Natural killer cell treated with Interleukin-12 subunit alpha and Interleukin-12 subunit beta and Interleukin-15 and Interleukin-18, amount 100 ng/mL, for 72 hours (primary cell): Measurements from ENCODE around the gene RNASEL. TPM values are rescaled to one million over a fixed set of nuclear protein-coding genes. Genes with fewer than 3 reads are reported as not detected.
"Not testable (repeated sequence)": the region's sequence is repeated elsewhere in the genome, so short reads cannot be mapped to it uniquely, and the experiment has no call there.

ENCODE experiments used
- ATAC-seq, 2 donors: fragments of 150-1000 bp; cut with Tn5 transposase in 1 of 2; sonication (Bioruptor Pico), chemical (Tn5 transposase) in 1 of 2; 2 replicates each; pipeline ENCODE4 v1.10.0; 2021
- DNase-seq: peaks from one replicate; pipeline ENCODE4 v3.0.0; 2022; ENCODE audit warnings: low spot score
- H3K27ac Mint-ChIP-seq, 2 donors: 1 replicate in 1 of 2; 2 replicates in 1 of 2; pipeline ENCODE4 v1.8.0; 2022; ENCODE audit warnings: mixed read lengths in 2 of 2, mild to moderate bottlenecking in 1 of 2, moderate library complexity in 1 of 2
- H3K27me3 Mint-ChIP-seq, 2 donors: 1 replicate in 1 of 2; 2 replicates in 1 of 2; pipeline ENCODE4 v1.8.0; 2022; ENCODE audit warnings: mixed read lengths in 2 of 2
- H3K36me3 Mint-ChIP-seq: one replicate; pipeline ENCODE4 v1.8.0; 2022; ENCODE audit warnings: mixed read lengths
- H3K4me1 Mint-ChIP-seq, 2 donors: 1 replicate in 1 of 2; 2 replicates in 1 of 2; pipeline ENCODE4 v1.8.0; 2022; ENCODE audit warnings: low read depth in 2 of 2, mixed read lengths in 2 of 2, mild to moderate bottlenecking in 1 of 2
- H3K4me3 Mint-ChIP-seq: one replicate; pipeline ENCODE4 v1.8.0; 2022; ENCODE audit warnings: mixed read lengths
- H3K9me3 Mint-ChIP-seq: 2 replicates; pipeline ENCODE4 v1.8.0; 2022; ENCODE audit warnings: mixed read lengths
- total RNA-seq, 2 donors: library from RNA; stranded (reverse); gene quantifications; one replicate each; pipeline ENCODE4 v1.2.3, GENCODE V29; 2022

RNASEL gene, protein sequence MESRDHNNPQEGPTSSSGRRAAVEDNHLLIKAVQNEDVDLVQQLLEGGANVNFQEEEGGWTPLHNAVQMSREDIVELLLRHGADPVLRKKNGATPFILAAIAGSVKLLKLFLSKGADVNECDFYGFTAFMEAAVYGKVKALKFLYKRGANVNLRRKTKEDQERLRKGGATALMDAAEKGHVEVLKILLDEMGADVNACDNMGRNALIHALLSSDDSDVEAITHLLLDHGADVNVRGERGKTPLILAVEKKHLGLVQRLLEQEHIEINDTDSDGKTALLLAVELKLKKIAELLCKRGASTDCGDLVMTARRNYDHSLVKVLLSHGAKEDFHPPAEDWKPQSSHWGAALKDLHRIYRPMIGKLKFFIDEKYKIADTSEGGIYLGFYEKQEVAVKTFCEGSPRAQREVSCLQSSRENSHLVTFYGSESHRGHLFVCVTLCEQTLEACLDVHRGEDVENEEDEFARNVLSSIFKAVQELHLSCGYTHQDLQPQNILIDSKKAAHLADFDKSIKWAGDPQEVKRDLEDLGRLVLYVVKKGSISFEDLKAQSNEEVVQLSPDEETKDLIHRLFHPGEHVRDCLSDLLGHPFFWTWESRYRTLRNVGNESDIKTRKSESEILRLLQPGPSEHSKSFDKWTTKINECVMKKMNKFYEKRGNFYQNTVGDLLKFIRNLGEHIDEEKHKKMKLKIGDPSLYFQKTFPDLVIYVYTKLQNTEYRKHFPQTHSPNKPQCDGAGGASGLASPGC
- 1 to 10 TPM; 3.0 to 5.1 TPM for total RNA-seq

GRCh38 chr1:182588500-182589396, at the start of gene RNASEL:
Gene RNASEL, minus strand, starts transcription at chr1:182589256. Its CDS starts 2,450 bp downstream, at chr1:182586806.
- peak within 1 kb of the TSS; percentile 95 to 100 for H3K27ac Mint-ChIP-seq
- H3K9me3 Mint-ChIP-seq: no peaks in the 10 kb centered on the region
- DNase-seq: no peak
- no peaks in the 10 kb centered on the region for H3K36me3 Mint-ChIP-seq
- ATAC-seq: peak; percentile 90 to 93
- peak within 1 kb of the TSS; percentile 90 for H3K4me3 Mint-ChIP-seq
- H3K4me1 Mint-ChIP-seq: peaks cover 41 to 51% of the 10 kb centered on the region in 2 donors
- peaks cover 0 to 11% of the 10 kb centered on the region in 2 donors for H3K27me3 Mint-ChIP-seq

DNA sequence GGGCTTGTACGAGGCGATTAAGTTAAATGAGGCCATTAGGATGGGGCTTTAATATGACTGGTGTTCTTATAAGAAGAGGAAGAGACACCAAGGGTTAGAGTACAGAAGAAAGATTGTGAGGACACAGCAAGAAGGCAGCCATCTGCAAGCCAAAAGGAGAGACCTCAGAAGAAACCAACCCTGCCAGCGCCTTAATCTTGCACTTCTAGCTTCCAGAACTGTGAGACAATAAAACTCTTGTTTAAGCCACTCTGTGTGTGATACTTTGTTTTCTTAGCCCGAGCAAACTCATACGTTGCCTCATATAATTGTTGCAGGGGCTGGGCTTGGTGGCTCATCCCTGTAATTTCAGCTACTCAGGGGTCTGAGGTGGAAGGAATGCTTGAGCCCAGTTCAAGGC, 48.7 kb upstream of the RNASEL start:
- no peak overlapping the region for H3K4me3 Mint-ChIP-seq
- no peak overlapping the region for H3K27ac Mint-ChIP-seq
- DNase-seq (no peak), ATAC-seq (no peak)
- H3K9me3 Mint-ChIP-seq: no peaks in the 10 kb centered on the region
- no peaks in the 10 kb centered on the region for H3K36me3 Mint-ChIP-seq
- peaks cover 15 to 25% of the 10 kb centered on the region in 2 donors for H3K27me3 Mint-ChIP-seq
- peaks cover 5% of the 10 kb centered on the region in 2 donors for H3K4me1 Mint-ChIP-seq

DNA sequence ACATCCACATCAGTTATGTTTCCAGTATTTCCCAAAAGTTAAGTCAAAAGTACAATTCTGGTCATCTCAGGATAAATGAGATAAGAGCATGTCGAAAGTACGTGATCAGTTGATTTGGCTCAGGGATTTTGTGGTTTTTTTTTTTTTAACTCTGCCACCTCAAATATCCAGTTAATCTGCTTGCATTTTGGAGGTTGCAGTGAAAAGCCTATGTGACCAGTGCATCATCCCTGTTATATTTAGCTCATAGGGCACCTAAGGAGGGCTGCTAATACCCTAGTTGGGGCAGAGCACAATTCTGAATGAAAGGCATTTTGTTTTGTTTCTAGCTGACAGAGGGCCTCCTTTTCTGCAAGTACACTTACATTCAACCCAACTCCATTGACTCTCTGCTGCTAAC, 46.8 kb upstream of the RNASEL start:
- ATAC-seq (no peak), DNase-seq (no peak)
- H3K36me3 Mint-ChIP-seq: no peaks in the 10 kb centered on the region
- H3K4me3 Mint-ChIP-seq: no peak overlapping the region
- no peaks in the 10 kb centered on the region for H3K9me3 Mint-ChIP-seq
- peaks cover 16 to 25% of the 10 kb centered on the region in 2 donors for H3K27me3 Mint-ChIP-seq
- H3K4me1 Mint-ChIP-seq: peaks cover 16 to 18% of the 10 kb centered on the region in 2 donors
- H3K27ac Mint-ChIP-seq: peak overlapping the region in 1 of 2 donors; percentile 23

- no peak for DNase-seq
- H3K4me1 Mint-ChIP-seq: peaks cover 30 to 32% of the 10 kb centered on the region in 2 donors
- no peak overlapping the region for H3K4me3 Mint-ChIP-seq
- H3K27ac Mint-ChIP-seq: peak overlapping the region in 1 of 2 donors; percentile 53
- peaks cover 16 to 25% of the 10 kb centered on the region in 2 donors for H3K27me3 Mint-ChIP-seq
- no peaks in the 10 kb centered on the region for H3K36me3 Mint-ChIP-seq
- no peak for ATAC-seq
- no peaks in the 10 kb centered on the region for H3K9me3 Mint-ChIP-seq
These were observed 45.4 kb upstream of the RNASEL start for GRCh38 chr1:182634306-182635072.

- no peaks in the 10 kb centered on the region for H3K36me3 Mint-ChIP-seq
- no peaks in the 10 kb centered on the region for H3K9me3 Mint-ChIP-seq
- ATAC-seq (no peak), DNase-seq (no peak)
- peak overlapping the region in 1 of 2 donors; percentile 53 for H3K27ac Mint-ChIP-seq
- H3K27me3 Mint-ChIP-seq: peaks cover 16 to 25% of the 10 kb centered on the region in 2 donors
- H3K4me3 Mint-ChIP-seq: no peak overlapping the region
- H3K4me1 Mint-ChIP-seq: peaks cover 37 to 39% of the 10 kb centered on the region in 2 donors
These were observed 44.7 kb upstream of the RNASEL start for GRCh38 chr1:182633657-182634281.

DNA sequence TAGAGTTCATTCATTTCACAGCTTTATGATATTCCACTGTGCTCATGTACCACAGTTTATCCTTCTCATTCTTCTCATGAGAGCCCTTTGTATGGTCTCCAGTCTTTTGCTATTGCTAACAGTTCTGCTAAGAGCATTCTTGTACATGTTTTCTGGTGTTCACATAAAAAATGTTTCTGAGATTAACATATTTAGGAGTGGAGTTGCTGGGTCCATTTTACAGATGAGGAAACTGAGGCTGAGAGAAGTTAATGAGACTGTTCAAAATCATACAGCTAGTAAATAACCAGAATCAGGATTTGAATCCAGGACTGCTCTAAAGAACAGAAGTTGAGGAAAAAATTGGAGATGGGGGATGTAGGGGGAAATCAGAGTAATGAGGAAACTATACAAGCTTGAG, 44.0 kb upstream of the RNASEL start:
- peaks cover 16 to 25% of the 10 kb centered on the region in 2 donors for H3K27me3 Mint-ChIP-seq
- DNase-seq (no peak), ATAC-seq (no peak)
- peak overlapping the region; percentile 19 to 53 for H3K27ac Mint-ChIP-seq
- no peaks in the 10 kb centered on the region for H3K9me3 Mint-ChIP-seq
- no peak overlapping the region for H3K4me3 Mint-ChIP-seq
- peaks cover 41 to 42% of the 10 kb centered on the region in 2 donors for H3K4me1 Mint-ChIP-seq
- no peaks in the 10 kb centered on the region for H3K36me3 Mint-ChIP-seq

DNA sequence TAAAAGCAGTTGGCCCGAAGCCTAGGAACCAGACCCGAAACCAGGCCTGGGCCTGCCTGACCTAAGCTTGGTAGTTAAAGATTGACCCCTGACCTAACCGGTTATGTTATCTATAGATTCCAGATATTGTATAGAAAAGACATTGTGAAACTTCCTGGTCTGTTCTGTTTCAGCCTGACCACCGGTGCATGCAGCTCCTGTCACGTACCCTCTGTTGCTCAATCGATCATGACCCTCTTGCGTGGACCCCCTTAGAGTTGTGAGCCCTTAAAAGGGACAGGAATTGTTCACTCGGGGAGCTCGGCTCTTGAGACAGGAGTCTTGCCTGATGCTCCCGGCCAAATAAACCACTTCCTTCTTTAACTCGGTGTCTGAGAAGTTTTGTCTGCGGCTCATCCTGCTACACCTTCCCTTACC, 43.4 kb upstream of the RNASEL start:
- Mint-ChIP-seq H3K4me3 (peak overlapping the region; percentile 38), H3K27ac (peak overlapping the region; percentile 19 to 71), H3K27me3 (peaks cover 14 to 20% of the 10 kb centered on the region in 2 donors), H3K4me1 (peaks cover 42 to 44% of the 10 kb centered on the region in 2 donors)
- not testable (repeated sequence) for ATAC-seq, H3K9me3 Mint-ChIP-seq, DNase-seq, H3K36me3 Mint-ChIP-seq

DNA sequence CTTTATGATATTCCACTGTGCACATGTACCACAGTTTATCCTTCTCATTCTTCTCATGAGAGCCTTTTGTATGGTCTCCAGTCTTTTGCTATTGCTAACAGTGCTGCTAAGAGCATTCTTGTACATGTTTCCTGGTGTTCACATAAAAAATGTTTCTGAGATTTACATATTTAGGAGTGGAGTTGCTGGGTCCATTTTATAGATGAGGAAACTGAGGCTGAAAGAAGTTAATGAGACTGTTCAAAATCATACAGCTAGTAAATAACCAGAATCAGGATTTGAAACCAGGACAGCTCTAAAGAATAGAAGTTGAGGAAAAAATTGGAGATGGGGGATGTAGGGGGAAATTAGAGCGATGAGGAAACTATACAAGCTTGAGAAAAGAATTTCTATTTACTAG, 42.9 kb upstream of the RNASEL start:
- Mint-ChIP-seq H3K9me3 (no peaks in the 10 kb centered on the region), H3K4me3 (no peak overlapping the region)
- no peak for DNase-seq

DNA sequence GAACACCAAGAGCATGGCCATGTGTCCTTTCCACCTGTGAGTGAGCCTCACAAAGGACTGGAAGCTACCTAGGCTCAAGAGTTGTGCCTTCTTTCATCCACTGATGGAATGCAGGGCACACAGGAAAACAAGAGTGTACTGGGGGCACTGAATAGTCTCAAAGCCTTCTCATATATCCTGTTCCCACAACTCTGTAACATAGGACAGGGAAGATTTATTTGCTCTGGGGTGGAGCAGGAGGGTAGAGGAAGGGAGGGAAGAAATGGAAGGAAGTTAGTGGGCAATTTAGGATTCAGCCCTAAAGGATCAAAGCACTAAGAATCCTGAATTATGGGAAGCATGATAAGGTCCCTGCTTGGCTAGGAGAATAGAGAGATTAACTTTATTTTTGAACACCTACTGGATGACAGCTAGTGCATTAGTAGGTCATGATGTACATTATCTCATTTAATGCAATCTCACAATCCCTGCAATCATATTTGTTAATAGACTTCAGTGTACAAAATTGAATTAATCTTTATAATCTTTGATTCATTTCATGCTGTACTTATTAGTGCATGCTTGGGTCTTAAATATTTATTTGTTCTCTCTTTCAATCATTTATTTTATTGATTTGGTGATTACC, 42.1 kb upstream of the RNASEL start:
- no peak for ATAC-seq
- Mint-ChIP-seq H3K4me1 (peaks cover 52 to 54% of the 10 kb centered on the region in 2 donors), H3K27me3 (peaks cover 18 to 23% of the 10 kb centered on the region in 2 donors)

More for the DNA sequence above, 42.9 kb upstream of the RNASEL start:
- Mint-ChIP-seq H3K27me3 (peaks cover 13 to 21% of the 10 kb centered on the region in 2 donors), H3K27ac (peak overlapping the region in 1 of 2 donors; percentile 71), H3K36me3 (no peaks in the 10 kb centered on the region), H3K4me1 (peaks cover 44 to 47% of the 10 kb centered on the region in 2 donors)
- no peak for ATAC-seq

DNA sequence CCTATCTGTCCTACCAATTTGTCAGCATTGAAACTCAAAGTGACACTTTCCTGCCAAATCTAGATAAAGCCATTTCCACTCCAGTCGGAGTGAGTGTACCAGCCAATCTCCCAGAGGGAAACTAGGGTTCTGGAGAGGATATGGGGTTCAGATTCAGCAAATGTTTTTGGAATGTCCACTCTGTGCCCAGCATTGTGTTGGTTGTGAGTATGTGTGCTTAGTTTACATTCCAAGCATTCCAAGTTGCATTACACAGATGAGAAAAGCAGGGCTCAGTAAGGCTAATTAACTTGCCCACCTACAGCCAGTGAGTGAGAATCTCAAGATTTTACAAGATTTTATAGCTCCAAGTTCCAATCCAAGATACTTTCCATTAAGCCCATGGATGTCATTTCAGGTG, 41.5 kb upstream of the RNASEL start:
- H3K36me3 Mint-ChIP-seq: no peaks in the 10 kb centered on the region
- ATAC-seq (no peak), DNase-seq (no peak)
- H3K4me3 Mint-ChIP-seq: peak overlapping the region; percentile 76
- peak overlapping the region; percentile 77 to 82 for H3K27ac Mint-ChIP-seq
- H3K9me3 Mint-ChIP-seq: no peaks in the 10 kb centered on the region
- peaks cover 13 to 18% of the 10 kb centered on the region in 2 donors for H3K27me3 Mint-ChIP-seq
- peaks cover 54 to 55% of the 10 kb centered on the region in 2 donors for H3K4me1 Mint-ChIP-seq

More for the DNA sequence above, 42.1 kb upstream of the RNASEL start:
- peak overlapping the region; percentile 77 to 82 for H3K27ac Mint-ChIP-seq
- no peaks in the 10 kb centered on the region for H3K9me3 Mint-ChIP-seq
- H3K36me3 Mint-ChIP-seq: no peaks in the 10 kb centered on the region
- peak overlapping the region; percentile 76 for H3K4me3 Mint-ChIP-seq
- DNase-seq: no peak

DNA sequence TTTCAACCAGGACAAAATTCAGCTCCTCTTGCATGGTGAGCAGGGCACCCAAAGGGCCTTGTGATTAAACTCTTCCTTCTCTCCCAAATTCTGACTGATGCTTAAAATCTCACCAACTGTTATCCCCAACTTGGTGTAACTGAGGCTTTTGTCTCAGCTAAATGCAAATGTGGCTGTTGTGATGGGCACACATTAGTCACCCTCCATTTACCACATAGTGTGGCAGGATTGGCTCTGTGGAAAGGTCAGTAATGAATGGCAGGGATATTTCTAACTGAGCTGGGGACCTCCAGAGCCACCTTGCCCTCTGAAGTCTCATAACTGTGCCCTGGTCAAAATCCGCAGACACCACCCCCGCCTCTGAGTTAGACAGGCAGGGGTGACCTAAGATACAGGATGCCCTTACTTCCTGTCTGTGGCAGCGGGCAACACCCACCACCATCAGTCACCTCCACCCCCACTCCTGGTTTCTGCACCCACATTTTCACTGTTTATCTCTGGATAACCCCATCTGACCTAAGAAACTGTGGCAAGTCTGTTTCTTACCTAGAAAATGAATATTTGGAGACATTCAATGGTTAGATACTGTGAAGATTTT, 40.5 kb upstream of the RNASEL start:
- no peaks in the 10 kb centered on the region for H3K9me3 Mint-ChIP-seq
- DNase-seq (peak; percentile 91), ATAC-seq (peak; percentile 97)
- peak overlapping the region; percentile 77 to 82 for H3K27ac Mint-ChIP-seq
- peaks cover 14 to 15% of the 10 kb centered on the region in 2 donors for H3K27me3 Mint-ChIP-seq
- peak overlapping the region; percentile 76 for H3K4me3 Mint-ChIP-seq
- H3K36me3 Mint-ChIP-seq: no peaks in the 10 kb centered on the region
- peaks cover 62 to 63% of the 10 kb centered on the region in 2 donors for H3K4me1 Mint-ChIP-seq
